SK-N-MC (cell line): ENCODE results near the gene ANK2.

Experiments used
- EZH2 ChIP-seq: fragments of 200-600 bp; sonication (generic); IDR thresholded peaks from one replicate; pipeline ENCODE4 v1.6.1; 2017; ENCODE audit warnings: antibody characterized with exemption
- POLR2AphosphoS5 ChIP-seq: IDR thresholded peaks from 2 replicates; pipeline ENCODE4 v1.6.1; 2012; ENCODE audit warnings: mild to moderate bottlenecking, low read depth, low read length, borderline replicate concordance

DNA sequence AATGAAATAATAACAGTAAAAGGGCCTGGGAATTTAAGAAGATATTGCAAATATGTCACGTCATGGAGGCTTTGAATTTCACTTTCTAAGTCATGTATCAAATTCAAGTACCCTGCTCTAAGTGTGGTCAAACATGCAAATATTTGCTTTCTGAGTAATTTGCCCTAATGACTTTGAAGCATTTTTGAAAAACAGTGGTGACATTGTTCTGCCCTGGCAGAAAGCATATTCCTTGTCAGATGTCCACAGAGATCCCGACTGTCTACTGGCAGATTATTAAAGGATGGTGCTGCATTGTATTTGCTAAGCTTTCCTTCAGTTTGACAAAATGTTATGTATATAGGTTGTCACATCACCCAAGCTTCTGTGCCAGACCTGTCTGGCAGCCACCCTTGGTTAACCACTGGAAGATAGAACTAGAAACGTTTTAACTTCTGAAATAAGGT is 92.5 kb downstream of the ANK2 start:
- TF ChIP-seq POLR2AphosphoS5 (no peak), EZH2 (no peak)
